Ascending aorta (tissue), 2 donors: ENCODE measurements around the gene LRCOL1. TPM values are rescaled to one million over a fixed set of nuclear protein-coding genes. Genes with fewer than 3 reads are reported as not detected.

ENCODE experiments used
- DNase-seq, 2 donors: peaks; one replicate each; pipeline ENCODE4 v3.0.0-alpha.2; 2019; ENCODE audit warnings: low spot score in 2 of 2
- H3K27ac ChIP-seq, 2 donors: fragments of 200-600 bp; sonication (generic); one replicate each; pipeline ENCODE4 v1.5.1; 2016 to 2017; ENCODE audit warnings: mild to moderate bottlenecking in 1 of 2
- H3K27me3 ChIP-seq: fragments of 200-600 bp; sonication (generic); one replicate; pipeline ENCODE4 v1.5.1; 2017
- H3K36me3 ChIP-seq, 2 donors: fragments of 200-600 bp; sonication (generic); one replicate each; pipeline ENCODE4 v1.5.1; 2016
- H3K4me1 ChIP-seq, 2 donors: fragments of 200-600 bp; sonication (generic); one replicate each; pipeline ENCODE4 v1.5.1; 2016 to 2017; ENCODE audit warnings: mild to moderate bottlenecking in 1 of 2
- H3K4me3 ChIP-seq, 2 donors: fragments of 200-600 bp; sonication (generic); one replicate each; pipeline ENCODE4 v1.5.1; 2016 to 2017; ENCODE audit warnings: mild to moderate bottlenecking in 1 of 2
- H3K9me3 ChIP-seq, 2 donors: fragments of 200-600 bp; sonication (generic); one replicate each; pipeline ENCODE4 v1.5.1; 2016
- intact Hi-C: fragments of 100-400 bp; cut with DNase I; formaldehyde crosslinking; loops from one replicate; pipeline ENCODE4 v1.15.1; 2023
- total RNA-seq: library from RNA; depleted of rRNA; stranded (reverse); fragments of >200 nt; gene quantifications from one replicate; pipeline ENCODE4 v1.1.0, GENCODE V29; 2016
- TF ChIP-seq, protein P1 (sequence below), 3 experiments: fragments of 200-600 bp in 2 of 3; fragments of 450-650 bp in 1 of 3; sonication (generic) in 2 of 3; IDR thresholded peaks; one replicate each; pipeline ENCODE4 v1.5.1; 2016 to 2019; ENCODE audit warnings: antibody characterized with exemption in 3 of 3, mild to moderate bottlenecking in 1 of 3, moderate library complexity in 1 of 3

Gene LRCOL1
- total RNA-seq, 1 donor from 2014 or later: not detected

DNA sequence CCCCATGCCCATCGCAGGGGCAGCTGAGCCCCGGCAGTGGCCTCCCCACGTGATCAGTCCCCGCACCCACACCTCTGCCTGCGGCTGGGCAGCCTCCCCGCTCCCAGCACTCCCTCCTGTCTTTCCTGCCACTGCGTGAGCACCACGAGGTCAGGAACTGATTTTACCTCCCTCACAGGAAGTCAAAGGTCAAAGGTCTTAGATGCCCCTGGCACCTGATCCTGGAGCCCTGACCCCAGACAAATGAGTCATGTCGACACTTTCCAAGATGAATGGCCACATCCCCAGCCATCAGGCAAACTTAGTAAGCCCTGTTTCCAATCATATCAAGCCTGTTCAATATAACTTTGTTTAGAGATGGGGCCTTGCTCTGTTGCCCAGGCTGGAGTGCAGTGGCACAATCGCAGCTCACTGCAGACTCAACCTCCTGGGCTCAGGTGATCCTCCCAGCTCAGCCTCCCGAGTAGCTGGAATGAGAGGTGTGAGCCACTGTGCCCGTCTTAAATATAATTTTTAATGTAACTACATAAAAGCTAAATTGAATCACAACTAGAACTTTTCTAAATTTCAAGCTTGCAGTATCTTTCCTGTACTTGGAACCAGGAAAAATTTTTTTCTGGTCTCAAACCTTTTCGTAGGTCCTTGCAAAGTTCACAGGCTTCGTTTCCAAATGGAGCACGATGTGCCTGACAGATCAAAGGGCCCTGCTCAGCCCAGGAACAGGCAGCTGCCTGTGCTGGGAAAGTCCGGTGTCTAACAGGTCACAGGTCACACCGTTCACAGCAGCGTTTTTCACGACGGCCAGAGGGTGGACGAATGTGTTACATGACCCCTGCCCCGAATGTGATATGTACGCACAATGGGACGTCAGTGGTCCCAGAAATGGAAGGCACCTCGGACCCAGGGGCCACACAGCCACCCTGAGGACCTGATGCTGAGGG lies 1.9 kb downstream of the LRCOL1 start:
- no peaks in the 10 kb centered on the region for H3K9me3 ChIP-seq
- H3K27ac ChIP-seq: no peak overlapping the region
- H3K27me3 ChIP-seq: no peaks in the 10 kb centered on the region
- H3K4me3 ChIP-seq: no peak overlapping the region
- no peaks in the 10 kb centered on the region for H3K36me3 ChIP-seq
- no peak for DNase-seq
- intact Hi-C loops: no loop called here
- peaks cover 0 to 3% of the 10 kb centered on the region in 2 donors for H3K4me1 ChIP-seq
- TF ChIP-seq, protein P1, sequence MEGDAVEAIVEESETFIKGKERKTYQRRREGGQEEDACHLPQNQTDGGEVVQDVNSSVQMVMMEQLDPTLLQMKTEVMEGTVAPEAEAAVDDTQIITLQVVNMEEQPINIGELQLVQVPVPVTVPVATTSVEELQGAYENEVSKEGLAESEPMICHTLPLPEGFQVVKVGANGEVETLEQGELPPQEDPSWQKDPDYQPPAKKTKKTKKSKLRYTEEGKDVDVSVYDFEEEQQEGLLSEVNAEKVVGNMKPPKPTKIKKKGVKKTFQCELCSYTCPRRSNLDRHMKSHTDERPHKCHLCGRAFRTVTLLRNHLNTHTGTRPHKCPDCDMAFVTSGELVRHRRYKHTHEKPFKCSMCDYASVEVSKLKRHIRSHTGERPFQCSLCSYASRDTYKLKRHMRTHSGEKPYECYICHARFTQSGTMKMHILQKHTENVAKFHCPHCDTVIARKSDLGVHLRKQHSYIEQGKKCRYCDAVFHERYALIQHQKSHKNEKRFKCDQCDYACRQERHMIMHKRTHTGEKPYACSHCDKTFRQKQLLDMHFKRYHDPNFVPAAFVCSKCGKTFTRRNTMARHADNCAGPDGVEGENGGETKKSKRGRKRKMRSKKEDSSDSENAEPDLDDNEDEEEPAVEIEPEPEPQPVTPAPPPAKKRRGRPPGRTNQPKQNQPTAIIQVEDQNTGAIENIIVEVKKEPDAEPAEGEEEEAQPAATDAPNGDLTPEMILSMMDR (IDR thresholded peaks at IDR 0.05): no peak

DNA sequence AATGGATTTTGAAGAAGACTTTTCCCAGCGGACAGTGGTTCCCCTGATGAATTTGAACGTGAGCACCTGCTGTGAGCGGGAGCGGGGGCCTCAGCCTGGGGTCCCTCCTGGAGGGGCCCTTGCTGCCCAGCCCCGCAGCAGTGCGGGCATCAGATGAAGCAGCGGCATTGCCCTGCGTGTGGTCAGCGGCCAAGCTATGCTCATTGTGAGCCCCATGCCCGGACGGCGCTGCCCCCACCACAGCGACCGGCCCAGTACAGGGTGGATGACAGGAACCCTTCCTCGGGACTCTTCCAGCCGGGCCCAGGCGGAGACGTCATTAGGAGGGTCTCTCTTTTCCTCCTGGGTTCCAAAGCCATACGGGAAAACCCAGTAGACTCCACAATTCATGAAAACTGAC lies 3.5 kb downstream of the LRCOL1 start:
- no peak for DNase-seq
- intact Hi-C loops: no loop called here
- no peaks in the 10 kb centered on the region for H3K9me3 ChIP-seq
- H3K4me3 ChIP-seq: no peak overlapping the region
- no peaks in the 10 kb centered on the region for H3K27me3 ChIP-seq
- TF ChIP-seq, protein P1 (IDR thresholded peaks at IDR 0.05): no peak
- peaks cover 0 to 3% of the 10 kb centered on the region in 2 donors for H3K4me1 ChIP-seq
- no peaks in the 10 kb centered on the region for H3K36me3 ChIP-seq
- no peak overlapping the region for H3K27ac ChIP-seq

DNA sequence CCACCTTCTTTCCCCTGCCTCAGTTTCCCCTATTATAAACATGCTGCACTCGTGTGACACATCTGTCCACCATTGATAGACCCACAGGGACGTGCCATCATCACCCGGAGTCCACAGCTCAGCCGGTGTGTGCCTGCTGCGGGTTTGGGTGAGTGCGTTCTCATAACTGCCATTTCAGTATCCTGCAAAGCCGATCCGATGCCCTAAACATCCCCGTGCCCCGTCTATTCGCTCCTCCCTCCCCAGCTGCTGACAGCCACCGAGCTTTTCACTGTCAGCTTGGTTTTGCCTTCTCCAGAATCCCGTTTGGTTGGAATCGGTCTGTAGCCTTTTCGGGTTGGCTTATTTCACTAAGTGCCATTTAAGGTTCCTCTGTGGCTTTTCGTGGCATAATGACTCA lies 3.9 kb downstream of the LRCOL1 start:
- Histone ChIP-seq H3K27ac (no peak overlapping the region), H3K9me3 (no peaks in the 10 kb centered on the region), H3K27me3 (no peaks in the 10 kb centered on the region), H3K4me1 (peaks cover 0 to 3% of the 10 kb centered on the region in 2 donors), H3K36me3 (no peaks in the 10 kb centered on the region), H3K4me3 (no peak overlapping the region)
- intact Hi-C loops: no loop called here
- TF ChIP-seq, protein P1 (IDR thresholded peaks at IDR 0.05): no peak
- no peak for DNase-seq

DNA sequence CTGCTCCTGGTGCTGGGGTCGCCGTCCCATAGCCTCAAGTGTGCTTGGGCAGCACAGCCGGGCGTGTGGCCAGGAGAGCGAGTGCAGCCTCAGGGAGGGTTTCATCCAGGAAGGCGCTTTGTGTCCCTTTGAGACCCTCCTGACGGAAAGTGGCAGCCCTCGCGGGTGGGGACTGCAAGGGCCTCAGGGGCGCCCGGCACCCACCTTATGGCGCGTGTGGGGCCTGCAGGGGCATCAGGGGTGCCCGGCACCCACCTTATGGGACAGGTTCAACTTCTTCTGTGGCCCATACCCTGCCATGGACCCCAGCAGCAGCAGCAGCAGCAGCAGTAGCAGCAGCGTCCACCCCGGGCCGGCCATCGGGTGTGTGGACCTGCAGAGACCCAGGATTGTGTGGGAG lies 4.5 kb downstream of the LRCOL1 start:
- no peaks in the 10 kb centered on the region for H3K9me3 ChIP-seq
- no peak for DNase-seq
- peaks cover 0 to 3% of the 10 kb centered on the region in 2 donors for H3K4me1 ChIP-seq
- TF ChIP-seq, protein P1 (IDR thresholded peaks at IDR 0.05): no peak
- H3K27ac ChIP-seq: no peak overlapping the region
- H3K36me3 ChIP-seq: no peaks in the 10 kb centered on the region
- intact Hi-C loops: no loop called here
- H3K4me3 ChIP-seq: no peak overlapping the region
- no peaks in the 10 kb centered on the region for H3K27me3 ChIP-seq

DNA sequence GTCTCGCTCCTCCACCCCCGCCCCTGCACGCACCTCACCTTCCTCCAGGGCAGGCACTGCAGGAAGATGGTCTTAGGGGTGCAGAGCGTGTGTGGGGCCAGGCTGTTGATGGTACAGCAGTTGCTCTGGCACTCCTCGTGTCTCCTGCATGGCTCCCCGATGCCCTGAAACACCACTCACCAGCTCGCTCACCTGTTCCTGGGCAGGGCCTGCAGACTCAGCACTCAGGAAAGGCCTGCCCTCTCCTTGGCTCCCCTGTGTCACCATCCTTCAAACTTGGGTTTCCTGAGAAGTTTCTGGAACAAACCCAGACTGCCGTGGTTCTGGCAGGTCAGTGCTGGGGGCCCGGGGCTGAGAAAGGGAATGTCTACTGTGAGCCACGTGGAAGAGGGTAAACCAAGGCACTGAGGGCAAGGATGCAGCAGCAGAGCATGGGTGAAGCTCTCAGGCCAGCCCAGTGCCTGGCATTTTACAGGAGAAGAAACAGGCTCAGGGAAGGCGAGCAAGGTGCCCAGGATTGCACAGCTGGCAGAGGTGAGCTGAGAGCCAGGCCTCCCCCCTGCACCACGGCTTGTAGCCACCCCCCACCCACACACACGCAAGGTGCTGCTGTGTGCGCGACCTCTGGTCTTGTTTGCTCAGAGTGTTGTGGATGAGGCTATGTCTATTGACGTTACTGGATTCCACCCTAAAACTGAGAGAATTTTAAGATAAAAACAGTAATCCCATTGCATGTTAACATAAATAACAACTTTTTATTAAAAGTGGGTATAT lies 5.5 kb downstream of the LRCOL1 start:
- TF ChIP-seq, protein P1 (IDR thresholded peaks at IDR 0.05): no peak
- no peak for DNase-seq
- no peaks in the 10 kb centered on the region for H3K9me3 ChIP-seq
- no peaks in the 10 kb centered on the region for H3K27me3 ChIP-seq
- no peaks in the 10 kb centered on the region for H3K36me3 ChIP-seq
- intact Hi-C loops: no loop called here
- no peak overlapping the region for H3K4me3 ChIP-seq
- no peak overlapping the region for H3K27ac ChIP-seq
- H3K4me1 ChIP-seq: peaks cover 0 to 7% of the 10 kb centered on the region in 2 donors
